Mesendoderm (in vitro differentiated cells): ENCODE measurements around the gene SDK1.

ENCODE experiments used
- DNase-seq: peaks from one replicate; pipeline ENCODE4 v3.0.0; 2013
- H2AK5ac ChIP-seq: 2 replicates; pipeline ENCODE4 v1.6.1; 2013; ENCODE audit warnings: low read length, inconsistent platforms
- H2BK120ac ChIP-seq: 2 replicates; pipeline ENCODE4 v1.6.1; 2013; ENCODE audit warnings: low read depth, mild to moderate bottlenecking, low read length, moderate library complexity, mixed read lengths
- H2BK15ac ChIP-seq: replicated peaks from 2 replicates; pipeline ENCODE4 v1.6.1; 2013; ENCODE audit warnings: low read depth, mild to moderate bottlenecking, moderate library complexity
- H2BK5ac ChIP-seq: 2 replicates; pipeline ENCODE4 v1.6.1; 2013; ENCODE audit warnings: low read length, inconsistent platforms
- H3K18ac ChIP-seq: 2 replicates; pipeline ENCODE4 v1.6.1; 2013; ENCODE audit warnings: mild to moderate bottlenecking, low read length, mixed read lengths
- H3K23ac ChIP-seq: one replicate; pipeline ENCODE4 v1.6.1; 2013; ENCODE audit warnings: low read length
- H3K27ac ChIP-seq: 2 replicates; pipeline ENCODE4 v1.5.1; 2013; ENCODE audit warnings: low read depth, mild to moderate bottlenecking, inconsistent platforms, low read length, moderate library complexity
- H3K27me3 ChIP-seq: 2 replicates; pipeline ENCODE4 v1.6.1; 2013; ENCODE audit warnings: low read length, control low read depth, mild to moderate bottlenecking, inconsistent platforms; ENCODE audit not compliant: insufficient read depth, poor library complexity
- H3K36me3 ChIP-seq: 2 replicates; pipeline ENCODE4 v1.6.1; 2013; ENCODE audit warnings: low read length, inconsistent platforms; ENCODE audit not compliant: control insufficient read depth, insufficient read depth
- H3K4ac ChIP-seq: one replicate; pipeline ENCODE4 v1.6.1; 2013; ENCODE audit warnings: low read depth, mild to moderate bottlenecking, low read length, moderate library complexity
- H3K4me1 ChIP-seq: 2 replicates; pipeline ENCODE4 v1.6.1; 2013; ENCODE audit warnings: low read depth, low read length, inconsistent platforms; ENCODE audit not compliant: control insufficient read depth
- H3K4me2 ChIP-seq: 2 replicates; pipeline ENCODE4 v1.6.1; 2013; ENCODE audit warnings: low read length
- H3K4me3 ChIP-seq: 2 replicates; pipeline ENCODE4 v1.5.1; 2013; ENCODE audit warnings: mild to moderate bottlenecking, low read length
- H3K56ac ChIP-seq: one replicate; pipeline ENCODE4 v1.6.1; 2013; ENCODE audit warnings: low read length
- H3K79me1 ChIP-seq: 2 replicates; pipeline ENCODE4 v1.6.1; 2013; ENCODE audit warnings: low read length, inconsistent platforms
- H3K79me2 ChIP-seq: 2 replicates; pipeline ENCODE4 v1.6.1; 2013; ENCODE audit warnings: mild to moderate bottlenecking, low read length; ENCODE audit not compliant: control insufficient read depth, insufficient read depth
- H3K9ac ChIP-seq: 2 replicates; pipeline ENCODE4 v1.6.1; 2013; ENCODE audit warnings: low read length, inconsistent platforms
- H4K5ac ChIP-seq: one replicate; pipeline ENCODE4 v1.6.1; 2013; ENCODE audit warnings: low read length
- H4K8ac ChIP-seq: one replicate; pipeline ENCODE4 v1.6.1; 2013; ENCODE audit warnings: low read depth, mild to moderate bottlenecking, control low read depth, low read length, moderate library complexity
- WGBS: extraction: QIAGEN DNeasy Blood & Tissue Kit; methylation state at CpG from one replicate; pipeline ENCODE4 v1.1.7; 2013; ENCODE audit warnings: low lambda C conversion rate, missing lambda C conversion rate; ENCODE audit not compliant: insufficient coverage; ENCODE audit errors: extremely low coverage; 5-methylcytosine and 5-hydroxymethylcytosine counted together

Gene SDK1

GRCh38 chr7:3318874-3319273 lies 17.8 kb downstream of the SDK1 start:
- Histone ChIP-seq H3K27ac (no peak overlapping the region), H3K18ac (no peak overlapping the region), H2BK5ac (no peak overlapping the region), H3K4me3 (no peak overlapping the region), H3K9ac (no peak overlapping the region), H3K23ac (no peak overlapping the region), H3K56ac (no peak overlapping the region), H3K79me1 (no peaks in the 10 kb centered on the region), H2AK5ac (no peak overlapping the region), H3K4me1 (no peaks in the 10 kb centered on the region), H3K4ac (no peak overlapping the region), H3K36me3 (no peaks in the 10 kb centered on the region), H3K27me3 (no peaks in the 10 kb centered on the region), H4K8ac (no peak overlapping the region), H2BK15ac (no peak overlapping the region), H3K79me2 (no peaks in the 10 kb centered on the region), H3K4me2 (no peak overlapping the region), H2BK120ac (no peak overlapping the region), H4K5ac (no peak overlapping the region)
- no peak for DNase-seq
- WGBS = no CpG with 5 or more reads among the region's 4 CpGs

- no peaks in the 10 kb centered on the region for H3K36me3 ChIP-seq
- H3K9ac ChIP-seq = no peak overlapping the region
- DNase-seq = no peak
- no peak overlapping the region for H4K8ac ChIP-seq
- no peak overlapping the region for H3K27ac ChIP-seq
- H2BK120ac ChIP-seq = no peak overlapping the region
- H4K5ac ChIP-seq = no peak overlapping the region
- no peak overlapping the region for H2BK15ac ChIP-seq
- no CpG with 5 or more reads among the region's 4 CpGs for WGBS
- no peak overlapping the region for H3K18ac ChIP-seq
- no peak overlapping the region for H3K4ac ChIP-seq
- H3K56ac ChIP-seq = no peak overlapping the region
- H3K4me2 ChIP-seq = no peak overlapping the region
- H3K79me2 ChIP-seq = no peaks in the 10 kb centered on the region
- no peaks in the 10 kb centered on the region for H3K27me3 ChIP-seq
- no peak overlapping the region for H3K4me3 ChIP-seq
- H2BK5ac ChIP-seq = no peak overlapping the region
- no peaks in the 10 kb centered on the region for H3K79me1 ChIP-seq
- H2AK5ac ChIP-seq = no peak overlapping the region
- no peak overlapping the region for H3K23ac ChIP-seq
- H3K4me1 ChIP-seq = no peaks in the 10 kb centered on the region
These were observed 20.2 kb downstream of the SDK1 start for GRCh38 chr7:3321206-3321605.

GRCh38 chr7:3321745-3322144 lies 20.7 kb downstream of the SDK1 start:
- DNase-seq = no peak
- H3K79me1 ChIP-seq = no peaks in the 10 kb centered on the region
- no peak overlapping the region for H3K4me2 ChIP-seq
- H3K56ac ChIP-seq = no peak overlapping the region
- H4K8ac ChIP-seq = no peak overlapping the region
- H3K79me2 ChIP-seq = no peaks in the 10 kb centered on the region
- no peak overlapping the region for H3K23ac ChIP-seq
- no peak overlapping the region for H4K5ac ChIP-seq
- no CpG with 5 or more reads among the region's 3 CpGs for WGBS
- H3K36me3 ChIP-seq = no peaks in the 10 kb centered on the region
- H3K4me3 ChIP-seq = no peak overlapping the region
- no peak overlapping the region for H3K18ac ChIP-seq
- no peak overlapping the region for H2BK15ac ChIP-seq
- H3K27ac ChIP-seq = no peak overlapping the region
- no peak overlapping the region for H2BK5ac ChIP-seq
- no peak overlapping the region for H2AK5ac ChIP-seq
- no peak overlapping the region for H2BK120ac ChIP-seq
- H3K9ac ChIP-seq = no peak overlapping the region
- no peaks in the 10 kb centered on the region for H3K4me1 ChIP-seq
- no peak overlapping the region for H3K4ac ChIP-seq
- H3K27me3 ChIP-seq = no peaks in the 10 kb centered on the region

GRCh38 chr7:3326246-3326645 lies 25.2 kb downstream of the SDK1 start:
- Histone ChIP-seq H4K8ac (no peak overlapping the region), H3K4me2 (no peak overlapping the region), H3K27ac (no peak overlapping the region), H3K4ac (no peak overlapping the region), H3K4me1 (no peaks in the 10 kb centered on the region), H3K18ac (no peak overlapping the region), H2AK5ac (no peak overlapping the region), H3K56ac (no peak overlapping the region), H4K5ac (no peak overlapping the region), H3K36me3 (no peaks in the 10 kb centered on the region), H3K23ac (no peak overlapping the region), H3K9ac (no peak overlapping the region), H3K79me1 (no peaks in the 10 kb centered on the region), H3K4me3 (no peak overlapping the region), H2BK120ac (no peak overlapping the region), H3K27me3 (no peaks in the 10 kb centered on the region), H2BK5ac (no peak overlapping the region), H3K79me2 (no peaks in the 10 kb centered on the region), H2BK15ac (no peak overlapping the region)
- no CpG with 5 or more reads among the region's 1 CpG for WGBS
- DNase-seq = no peak

- no peak for DNase-seq
- no peak overlapping the region for H3K23ac ChIP-seq
- H3K9ac ChIP-seq = no peak overlapping the region
- H3K56ac ChIP-seq = no peak overlapping the region
- no peak overlapping the region for H2BK120ac ChIP-seq
- H3K4me1 ChIP-seq = no peaks in the 10 kb centered on the region
- H3K27ac ChIP-seq = no peak overlapping the region
- H4K8ac ChIP-seq = no peak overlapping the region
- no peak overlapping the region for H2BK5ac ChIP-seq
- no peak overlapping the region for H3K18ac ChIP-seq
- no peaks in the 10 kb centered on the region for H3K79me1 ChIP-seq
- no peaks in the 10 kb centered on the region for H3K36me3 ChIP-seq
- no CpG with 5 or more reads among the region's 2 CpGs for WGBS
- no peak overlapping the region for H2AK5ac ChIP-seq
- no peaks in the 10 kb centered on the region for H3K27me3 ChIP-seq
- no peak overlapping the region for H3K4me2 ChIP-seq
- no peak overlapping the region for H2BK15ac ChIP-seq
- no peak overlapping the region for H4K5ac ChIP-seq
- H3K4me3 ChIP-seq = no peak overlapping the region
- no peak overlapping the region for H3K4ac ChIP-seq
- no peaks in the 10 kb centered on the region for H3K79me2 ChIP-seq
These were observed 26.0 kb downstream of the SDK1 start for GRCh38 chr7:3327099-3327498.

GRCh38 chr7:3327655-3328054 lies 26.6 kb downstream of the SDK1 start:
- no peak overlapping the region for H2AK5ac ChIP-seq
- no CpG with 5 or more reads among the region's 5 CpGs for WGBS
- no peaks in the 10 kb centered on the region for H3K79me2 ChIP-seq
- DNase-seq = no peak
- no peak overlapping the region for H3K9ac ChIP-seq
- no peak overlapping the region for H3K18ac ChIP-seq
- no peak overlapping the region for H3K4me3 ChIP-seq
- no peak overlapping the region for H4K8ac ChIP-seq
- H3K4me1 ChIP-seq = no peaks in the 10 kb centered on the region
- H2BK5ac ChIP-seq = no peak overlapping the region
- H3K79me1 ChIP-seq = no peaks in the 10 kb centered on the region
- H3K4me2 ChIP-seq = no peak overlapping the region
- H3K27me3 ChIP-seq = no peaks in the 10 kb centered on the region
- no peak overlapping the region for H2BK120ac ChIP-seq
- H3K27ac ChIP-seq = no peak overlapping the region
- H3K36me3 ChIP-seq = no peaks in the 10 kb centered on the region
- H3K56ac ChIP-seq = no peak overlapping the region
- H3K23ac ChIP-seq = no peak overlapping the region
- H4K5ac ChIP-seq = no peak overlapping the region
- no peak overlapping the region for H2BK15ac ChIP-seq
- H3K4ac ChIP-seq = no peak overlapping the region
